GM18499 (cell line): ENCODE data around the gene NTRK3.

Experiments used
- ATAC-seq: cut with Tn5 transposase; IDR thresholded peaks from one replicate; pipeline ENCODE4 v1.9.1; 2021; ENCODE audit warnings: moderate number of reproducible peaks; ENCODE audit not compliant: insufficient read depth, unreplicated experiment

NTRK3 gene

GRCh38 chr15:88127432-88127790 lies 129.1 kb downstream of the NTRK3 start:
- no peak for ATAC-seq

- no peak for ATAC-seq
These were observed 129.7 kb downstream of the NTRK3 start for GRCh38 chr15:88126695-88127431.

DNA sequence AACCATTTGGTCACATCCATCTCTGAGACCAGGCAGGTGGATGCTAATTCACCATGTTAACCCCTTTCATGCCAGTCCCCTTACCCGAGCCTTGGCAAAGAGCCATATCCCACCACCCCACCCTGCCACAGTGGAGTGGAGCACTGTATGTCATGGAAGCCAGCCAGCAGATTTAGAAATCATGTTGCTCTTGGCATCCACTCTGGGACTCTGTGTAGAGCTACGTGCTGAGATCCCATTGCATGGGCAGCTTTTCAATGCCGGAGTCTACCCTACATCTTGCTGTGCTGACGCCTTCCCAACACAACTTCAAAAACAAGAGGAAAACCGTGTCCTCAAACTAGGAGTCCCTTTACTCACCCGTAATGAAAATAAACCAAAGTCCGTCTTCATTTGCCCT lies 131.0 kb downstream of the NTRK3 start:
- no peak for ATAC-seq

DNA sequence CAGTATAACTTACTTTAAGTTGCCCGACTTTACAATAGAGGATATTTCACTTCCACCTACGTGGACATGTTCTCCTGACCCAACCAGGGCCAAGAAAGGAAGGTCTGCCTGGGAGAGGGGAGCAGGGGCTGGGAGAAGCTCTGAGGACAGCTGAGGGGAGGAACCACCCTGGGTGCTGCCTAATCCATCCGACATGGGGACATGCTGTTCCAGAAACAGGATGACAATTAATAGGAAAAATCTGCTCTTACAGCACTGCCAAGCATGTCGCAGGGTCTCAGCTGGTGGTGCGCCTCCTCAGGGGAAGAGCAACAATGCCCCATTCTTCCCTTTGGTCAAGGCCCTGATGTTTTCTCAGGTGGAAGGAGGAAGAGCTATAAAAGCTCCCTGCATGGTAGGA lies 132.3 kb downstream of the NTRK3 start:
- no peak for ATAC-seq

GRCh38 chr15:88121968-88122530 lies 134.5 kb downstream of the NTRK3 start:
- ATAC-seq: no peak

- no peak for ATAC-seq
These were observed 136.5 kb downstream of the NTRK3 start for GRCh38 chr15:88120026-88120425.

GRCh38 chr15:88118741-88119140 lies 137.8 kb downstream of the NTRK3 start:
- no peak for ATAC-seq

DNA sequence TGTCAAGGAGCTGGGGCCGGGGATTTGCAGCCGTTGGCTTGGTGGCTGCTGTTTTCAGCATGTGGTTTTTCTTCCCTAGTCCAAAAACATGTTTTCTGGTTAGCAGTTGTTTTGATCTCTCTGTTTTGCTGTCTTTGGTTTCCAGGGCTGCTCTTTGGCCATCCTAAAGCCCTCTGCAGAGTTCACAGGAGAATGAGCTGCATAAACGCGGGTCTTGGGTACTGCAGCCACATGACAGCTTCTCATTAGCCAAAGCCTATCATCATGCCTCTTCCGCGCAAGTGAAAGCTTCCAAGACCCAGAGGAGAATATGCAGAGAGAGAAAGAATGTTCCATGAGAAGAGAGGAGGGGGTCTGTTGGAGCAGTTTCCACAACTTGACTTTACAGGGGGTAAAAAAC lies 138.5 kb downstream of the NTRK3 start:
- no peak for ATAC-seq

DNA sequence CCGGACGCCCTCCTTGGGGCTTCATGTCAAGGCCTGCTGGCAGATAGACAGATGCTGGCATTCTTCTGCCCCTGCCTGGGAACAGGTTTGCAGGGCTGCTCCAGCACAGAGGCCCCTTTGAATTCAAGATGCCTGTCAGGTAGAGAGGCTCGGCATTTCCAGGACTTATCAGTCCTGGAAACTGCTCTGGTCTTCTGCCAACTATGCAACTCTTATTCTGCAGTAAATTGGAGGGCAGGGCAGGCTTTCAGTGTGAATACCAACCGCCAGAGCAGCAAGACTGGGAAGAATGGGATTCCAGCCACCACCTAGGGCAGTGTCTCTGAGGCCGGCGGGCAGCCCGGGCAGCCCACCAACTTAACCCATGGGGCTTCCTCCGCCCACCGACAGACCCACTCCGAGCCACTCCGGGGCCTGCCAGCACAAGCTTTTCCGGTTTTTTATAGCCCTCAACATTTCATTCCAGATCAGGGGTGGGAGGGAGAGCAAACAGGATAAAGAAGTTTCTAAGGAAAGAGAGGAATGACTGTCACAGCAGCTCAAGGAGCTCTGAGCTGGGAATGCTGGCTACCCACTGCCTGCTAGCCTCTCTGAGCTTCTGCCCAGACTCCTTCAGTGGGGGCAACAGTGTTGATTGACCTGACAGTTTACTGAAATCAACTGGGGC lies 140.9 kb downstream of the NTRK3 start:
- ATAC-seq: no peak

- ATAC-seq: no peak
These were observed 142.8 kb downstream of the NTRK3 start for GRCh38 chr15:88113613-88114308.

DNA sequence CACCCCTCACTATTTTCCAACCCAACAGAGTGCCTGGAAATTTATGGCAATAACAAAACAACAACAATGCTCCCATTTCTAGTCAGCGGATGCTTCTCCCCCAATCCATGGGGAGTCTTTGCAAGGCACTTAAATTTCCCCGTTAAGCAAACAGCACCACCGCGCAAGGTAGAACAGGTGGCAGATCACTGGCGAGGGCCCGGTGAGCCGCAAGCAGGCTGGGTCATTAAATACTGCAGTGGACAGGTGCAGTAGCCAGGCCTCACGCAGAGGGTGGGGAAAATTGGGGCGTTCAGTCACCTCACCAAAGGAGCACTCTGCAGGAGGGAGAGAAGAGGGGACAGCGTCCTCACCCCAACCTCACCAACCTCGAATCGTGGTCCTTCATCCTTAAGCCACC lies 147.5 kb downstream of the NTRK3 start:
- no peak for ATAC-seq

DNA sequence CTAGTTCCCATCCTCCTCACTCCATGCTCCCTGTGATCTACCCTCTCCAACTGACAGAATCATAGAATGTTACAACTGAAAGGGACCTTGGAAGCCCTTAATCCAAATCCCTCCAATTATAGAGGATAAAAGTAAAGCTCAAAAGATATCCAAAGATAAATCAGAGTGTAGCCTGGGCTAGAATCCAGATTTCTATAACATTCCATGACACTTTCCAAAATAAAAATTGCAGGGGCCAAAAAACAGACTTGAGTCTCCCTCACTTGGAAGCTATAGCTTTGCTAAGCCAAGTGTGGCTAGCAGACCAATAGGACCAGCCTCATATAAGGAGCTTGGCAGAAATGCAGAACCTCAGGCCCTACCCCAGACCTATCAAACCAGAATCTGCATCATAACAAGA lies 148.1 kb downstream of the NTRK3 start:
- no peak for ATAC-seq

GRCh38 chr15:88106074-88106473 lies 150.5 kb downstream of the NTRK3 start:
- no peak for ATAC-seq

DNA sequence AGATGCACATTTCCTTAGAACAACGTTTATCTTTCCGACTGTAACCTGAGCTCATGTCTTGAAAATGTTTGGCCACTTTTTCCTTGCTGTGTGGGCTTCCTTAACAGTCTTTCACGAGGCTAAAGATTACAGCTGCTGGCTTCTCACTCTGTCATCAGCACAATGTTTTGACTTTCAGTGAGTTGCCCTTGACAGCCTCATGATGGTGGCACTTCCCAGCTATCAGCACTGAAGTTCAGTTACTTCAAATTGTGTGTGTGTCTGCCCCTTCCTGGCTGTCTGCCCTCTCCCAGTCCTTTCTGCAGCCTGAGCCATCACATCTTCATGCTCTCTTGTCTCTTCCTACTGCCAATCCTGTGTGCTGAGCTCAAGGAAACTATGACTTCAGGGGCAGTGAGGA lies 152.2 kb downstream of the NTRK3 start:
- no peak for ATAC-seq

DNA sequence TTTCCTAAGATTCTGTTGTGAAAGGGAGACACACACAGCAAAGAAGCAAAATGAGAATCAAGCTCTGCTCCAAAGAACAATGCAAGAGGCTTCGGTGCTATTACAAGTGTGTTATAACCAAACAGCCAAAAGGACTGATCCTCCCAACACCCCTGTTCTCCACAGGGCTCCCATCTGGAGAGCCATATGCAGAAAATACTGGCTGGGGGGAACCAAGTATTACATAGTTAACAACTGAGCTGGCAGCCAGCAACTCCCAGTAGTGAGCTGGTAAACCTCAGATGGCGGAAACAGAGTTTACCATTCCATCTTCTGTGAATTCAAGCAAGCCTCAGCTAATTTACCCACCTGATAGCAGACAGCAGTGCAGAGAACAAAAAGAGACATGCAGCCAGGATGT lies 156.4 kb downstream of the NTRK3 start:
- no peak for ATAC-seq

DNA sequence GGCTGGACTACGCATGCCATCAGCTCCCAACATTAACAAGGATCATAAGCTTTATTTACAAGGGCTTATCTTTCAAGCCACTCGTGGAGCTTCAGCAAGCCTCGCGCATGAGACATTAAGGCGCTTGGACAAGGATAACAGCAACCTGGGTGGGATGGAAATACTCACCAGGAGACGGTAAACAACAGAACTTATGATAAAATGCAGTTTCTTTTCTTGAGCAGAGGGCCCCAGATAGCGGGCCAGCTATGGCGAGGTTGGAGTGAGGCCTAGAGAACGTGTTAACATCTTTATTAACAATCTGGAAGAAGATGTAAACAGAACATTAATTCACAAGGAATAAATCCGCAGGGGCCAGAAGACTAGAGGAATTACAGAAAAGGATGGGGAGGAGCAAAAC lies 158.2 kb downstream of the NTRK3 start:
- no peak for ATAC-seq

DNA sequence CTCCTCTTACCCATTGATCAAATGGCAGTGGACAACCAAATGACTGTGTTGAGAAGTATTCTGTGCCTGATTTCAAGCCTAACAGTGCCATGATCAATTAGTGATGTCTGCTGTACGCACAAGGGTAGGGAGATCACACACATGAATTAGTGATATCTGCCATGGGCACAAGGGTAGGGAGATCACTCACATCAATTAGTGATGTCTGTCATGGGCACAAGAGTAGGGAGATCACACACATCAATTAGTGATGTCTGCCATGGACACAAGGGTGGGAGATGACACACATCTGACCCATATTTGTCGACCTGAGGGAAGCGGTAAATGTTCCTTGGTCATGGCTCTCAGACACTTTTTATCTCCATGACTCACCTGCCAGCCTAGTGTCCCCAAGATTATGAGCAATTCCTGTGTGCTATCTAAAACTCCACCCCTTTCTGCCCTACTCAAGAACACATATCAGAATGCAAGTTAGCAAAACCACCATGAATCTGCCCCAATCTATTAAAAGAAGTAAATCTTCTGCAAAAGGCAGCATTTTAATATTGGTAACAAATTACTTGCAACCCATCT lies 165.0 kb downstream of the NTRK3 start:
- no peak for ATAC-seq

- ATAC-seq: no peak
These were observed 166.0 kb downstream of the NTRK3 start for GRCh38 chr15:88090481-88091011.

DNA sequence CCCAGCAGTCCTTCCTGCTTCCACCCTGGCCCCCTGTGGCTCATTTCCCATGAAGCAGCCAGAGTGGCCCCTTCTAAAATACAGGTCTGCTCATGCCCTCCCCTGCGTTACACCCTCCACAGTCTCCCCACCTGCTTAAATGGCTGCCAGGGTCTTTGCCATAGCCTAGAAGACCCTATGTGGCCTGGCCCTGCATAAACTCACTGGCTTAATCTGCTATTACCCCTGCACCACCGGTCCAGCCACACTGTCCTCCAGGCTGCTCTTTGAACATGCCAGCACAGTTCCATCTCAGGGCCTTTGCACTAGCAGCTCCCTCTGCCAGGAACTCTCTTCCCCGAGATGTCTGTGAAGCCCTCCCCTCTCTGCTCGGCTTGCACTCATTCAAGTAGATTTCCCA lies 166.8 kb downstream of the NTRK3 start:
- no peak for ATAC-seq

GRCh38 chr15:88089024-88089620 lies 167.4 kb downstream of the NTRK3 start:
- no peak for ATAC-seq
